Activated CD8-positive, alpha-beta memory T cell treated with anti-CD3 and anti-CD28 coated beads for 36 hours (primary cell): ENCODE results near the gene SERPINA4. TPM values are rescaled to one million over a fixed set of nuclear protein-coding genes. Genes with fewer than 3 reads are reported as not detected.

Source experiments
- CTCF ChIA-PET: fragments of 350-600 bp; sonication (Branson Sonifier 250); formaldehyde crosslinking; loops from one replicate; lab custom pipeline; 2021; ENCODE audit warnings: antibody characterized with exemption; lab: Charles Lee
- POLR2A ChIA-PET: fragments of 350-600 bp; sonication (Branson Sonifier 250); formaldehyde crosslinking; loops from one replicate; lab custom pipeline; 2021; ENCODE audit warnings: antibody characterized with exemption; lab: Charles Lee
- total RNA-seq, 2 experiments: library from RNA; stranded (reverse); gene quantifications; one replicate each; pipeline ENCODE4 v1.2.3, GENCODE V29; 2021

SERPINA4 gene
- total RNA-seq, 2 experiments from 2014 or later: not detected

- POLR2A ChIA-PET: no interaction called here
- CTCF ChIA-PET: no interaction called here
These were observed 22.3 kb downstream of the SERPINA4 start for GRCh38 chr14:94583557-94583956.

DNA sequence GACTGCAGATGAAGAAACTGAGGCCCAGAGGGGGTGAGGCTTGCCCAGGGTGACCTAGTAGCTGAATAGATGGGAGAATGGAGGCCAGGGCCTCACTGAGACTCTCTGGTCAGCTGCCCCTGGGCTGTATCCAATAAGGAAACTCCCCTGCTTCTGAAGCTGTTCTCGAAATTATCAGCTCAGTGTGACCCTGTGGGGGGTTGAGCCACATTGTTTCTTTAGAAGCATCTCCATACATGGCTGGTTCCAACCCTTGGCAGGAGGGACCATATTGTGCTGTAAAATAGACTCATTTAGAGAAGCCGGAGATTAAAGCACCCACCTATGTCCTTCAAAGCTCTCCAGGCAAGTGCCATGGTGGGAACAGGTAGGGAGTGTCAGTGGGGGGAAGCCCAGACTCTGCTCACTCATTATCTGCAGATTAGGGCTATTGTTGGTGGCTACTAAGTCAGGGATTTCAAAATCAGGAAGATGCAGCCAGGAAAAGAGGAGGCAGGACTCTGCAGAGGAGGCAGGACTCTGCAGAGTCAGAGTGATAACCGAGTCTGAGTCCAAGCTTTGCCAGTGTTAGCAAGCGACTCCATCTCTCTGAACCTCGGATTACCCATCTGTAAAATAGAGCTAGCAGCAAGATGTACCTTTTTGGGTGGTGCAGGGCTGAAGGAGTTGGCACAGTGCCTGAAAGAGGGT is 23.5 kb downstream of the SERPINA4 start:
- CTCF ChIA-PET: no interaction called here
- POLR2A ChIA-PET: no interaction called here

DNA sequence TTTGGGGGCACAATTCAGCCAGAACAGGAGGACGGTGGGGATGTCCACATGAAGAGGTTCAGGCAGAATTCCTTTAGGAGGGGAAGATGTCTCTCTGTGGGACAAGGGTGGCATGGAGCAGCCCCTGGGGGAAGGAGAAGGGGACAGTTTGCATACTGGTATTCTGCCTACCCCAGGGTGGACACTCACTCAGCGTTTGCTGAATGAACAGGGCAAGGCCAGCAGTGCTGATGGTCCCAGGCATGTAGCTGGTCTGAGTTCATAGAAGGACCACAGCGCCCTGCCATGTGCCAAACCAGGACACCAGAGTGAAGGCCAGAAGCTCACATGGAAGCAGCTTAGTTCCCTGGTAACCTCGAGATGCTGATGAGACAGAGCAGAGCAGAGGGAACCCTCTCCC is 25.4 kb downstream of the SERPINA4 start:
- CTCF ChIA-PET: no interaction called here
- POLR2A ChIA-PET: interaction anchor here (0.5 kb wide), 1 partner anchor 12 kb away, joined by 8 read pairs; no protein-coding TSS in a partner anchor

DNA sequence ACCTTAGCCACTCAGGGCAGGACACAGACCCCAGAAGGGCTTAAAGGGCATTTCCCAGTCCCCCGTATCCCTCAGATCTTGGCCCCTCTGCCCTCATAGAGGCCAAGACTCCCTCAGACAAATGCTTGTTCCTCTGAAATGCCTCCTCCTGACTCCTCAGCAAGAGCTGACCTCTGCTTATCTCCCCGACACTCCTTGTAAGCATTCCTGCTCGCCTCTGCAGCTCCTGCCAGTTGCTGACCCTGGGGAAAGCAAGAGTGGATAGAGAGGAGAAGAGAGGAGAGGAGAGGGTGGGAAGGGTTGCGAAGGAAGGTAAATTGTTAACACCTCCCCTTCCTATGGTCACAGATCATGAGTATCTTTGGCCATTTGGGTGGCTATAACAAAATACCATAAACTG is 27.1 kb downstream of the SERPINA4 start:
- CTCF ChIA-PET: no interaction called here
- POLR2A ChIA-PET: no interaction called here

- CTCF ChIA-PET: no interaction called here
- POLR2A ChIA-PET: no interaction called here
These were observed 29.8 kb downstream of the SERPINA4 start for GRCh38 chr14:94591073-94591472.

DNA sequence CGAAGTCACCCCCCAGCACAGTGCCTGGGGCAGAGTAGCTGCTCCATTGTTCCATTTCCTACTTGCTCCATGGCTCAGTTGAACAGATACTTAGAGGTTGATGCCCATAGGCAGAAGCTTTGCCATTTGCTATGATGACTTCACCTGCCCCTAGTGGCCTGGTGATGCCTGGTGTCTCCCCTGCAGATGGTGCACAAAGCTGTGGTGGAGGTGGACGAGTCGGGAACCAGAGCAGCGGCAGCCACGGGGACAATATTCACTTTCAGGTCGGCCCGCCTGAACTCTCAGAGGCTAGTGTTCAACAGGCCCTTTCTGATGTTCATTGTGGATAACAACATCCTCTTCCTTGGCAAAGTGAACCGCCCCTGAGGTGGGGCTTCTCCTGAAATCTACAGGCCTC is 30.6 kb downstream of the SERPINA4 start:
- CTCF ChIA-PET: no interaction called here

DNA sequence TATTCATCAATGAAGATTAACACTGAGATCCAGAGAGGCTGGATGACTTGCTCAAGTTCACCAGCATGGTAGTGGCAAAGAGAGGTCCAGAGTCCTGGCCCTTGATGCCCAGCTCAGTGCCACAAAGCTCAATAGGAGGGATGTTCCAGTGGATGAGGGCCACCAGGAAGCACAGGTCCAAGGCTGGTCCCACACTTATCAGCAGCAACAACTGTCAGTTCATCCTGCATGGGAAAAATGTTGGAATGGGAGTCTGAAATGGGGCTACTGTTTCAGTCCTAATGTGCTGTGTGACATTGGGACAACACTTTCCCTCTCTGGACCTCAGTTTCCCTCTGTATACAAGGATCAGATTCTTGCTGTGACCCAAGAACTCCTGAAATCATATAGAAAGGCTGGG is 31.2 kb downstream of the SERPINA4 start:
- ChIA-PET CTCF (no interaction called here), POLR2A (no interaction called here)

More for the DNA sequence above, 30.6 kb downstream of the SERPINA4 start:
- POLR2A ChIA-PET: no interaction called here

DNA sequence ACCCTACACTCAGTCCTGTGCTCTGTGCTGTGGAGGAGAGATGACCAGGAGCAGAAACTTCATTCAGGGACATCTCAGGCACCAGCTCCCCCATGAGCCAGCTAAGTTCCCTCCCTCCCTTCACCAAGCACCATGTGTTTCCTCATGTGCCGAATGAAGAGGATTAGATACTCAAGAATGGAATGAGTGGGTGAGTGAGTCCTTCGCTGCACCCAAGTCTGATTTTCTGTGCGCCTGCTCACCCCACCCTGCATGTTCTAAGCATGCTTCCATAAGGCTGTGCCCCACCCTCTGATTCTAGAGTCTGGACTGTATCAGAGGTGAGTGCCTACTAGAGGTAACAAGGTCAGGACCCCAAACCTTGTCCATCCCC is 32.1 kb downstream of the SERPINA4 start:
- ChIA-PET CTCF (no interaction called here), POLR2A (no interaction called here)

GRCh38 chr14:94593749-94594431 is 32.6 kb downstream of the SERPINA4 start:
- ChIA-PET CTCF (no interaction called here), POLR2A (no interaction called here)

DNA sequence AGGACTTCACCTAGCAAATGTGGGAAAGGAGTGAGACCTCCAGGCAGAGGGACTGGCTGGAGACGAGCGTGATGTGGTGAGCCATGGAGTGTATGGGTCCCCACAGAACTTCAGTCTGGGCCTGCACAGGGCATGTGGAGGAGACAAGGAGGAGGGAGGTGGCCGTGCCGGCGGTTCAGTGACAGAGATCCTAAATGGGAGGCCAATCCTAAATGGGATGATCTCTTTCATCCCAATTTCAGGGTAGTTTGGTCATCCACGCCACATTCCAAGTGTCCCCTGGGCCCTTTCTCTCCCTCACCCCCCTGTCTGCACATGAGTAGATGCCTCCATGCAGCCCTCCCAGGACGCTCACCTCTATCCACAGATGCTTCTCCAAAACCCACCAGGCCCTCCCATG is 33.2 kb downstream of the SERPINA4 start:
- ChIA-PET POLR2A (no interaction called here), CTCF (no interaction called here)

- CTCF ChIA-PET: no interaction called here
- POLR2A ChIA-PET: no interaction called here
These were observed 34.7 kb downstream of the SERPINA4 start for GRCh38 chr14:94595912-94596311.

GRCh38 chr14:94596361-94596760 is 35.1 kb downstream of the SERPINA4 start:
- ChIA-PET CTCF (no interaction called here), POLR2A (no interaction called here)

DNA sequence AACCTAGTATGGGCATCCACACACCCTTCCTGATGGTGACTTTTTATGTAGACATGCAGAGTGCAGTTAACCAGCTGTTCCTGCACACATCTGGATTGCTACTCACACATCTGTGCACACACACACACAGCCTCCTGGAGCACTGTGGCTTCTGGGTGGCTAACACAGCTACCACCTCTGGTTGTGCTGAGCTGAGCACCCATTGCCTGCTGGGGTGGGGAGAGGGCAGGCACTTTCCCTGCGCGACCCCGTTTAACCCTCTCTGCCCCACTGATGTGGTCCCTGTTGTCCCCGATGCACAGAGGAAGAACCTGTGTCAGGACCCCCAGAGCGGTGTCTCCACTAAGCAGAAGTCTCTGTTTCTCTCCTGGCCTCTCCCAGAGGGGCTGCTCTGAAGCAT is 36.5 kb downstream of the SERPINA4 start:
- ChIA-PET CTCF (no interaction called here), POLR2A (no interaction called here)

DNA sequence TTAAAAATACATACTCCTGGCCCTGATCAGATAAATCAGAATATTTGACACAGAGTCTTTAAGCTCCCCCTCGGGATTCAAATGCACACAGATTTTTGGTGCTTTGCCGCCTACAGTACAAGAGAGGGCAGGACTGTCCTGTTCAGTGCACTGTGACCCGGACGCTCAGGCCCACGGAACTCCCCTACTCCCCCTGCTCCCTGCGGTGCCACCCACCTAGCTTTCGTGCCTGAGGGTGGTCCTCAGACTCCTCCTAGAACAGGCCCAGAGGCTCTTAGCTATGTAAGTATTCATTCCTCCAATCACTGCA is 37.2 kb downstream of the SERPINA4 start:
- POLR2A ChIA-PET: interaction anchor here (0.7 kb wide), 1 partner anchor 12 kb away, joined by 8 read pairs; no protein-coding TSS in a partner anchor
- CTCF ChIA-PET: no interaction called here

DNA sequence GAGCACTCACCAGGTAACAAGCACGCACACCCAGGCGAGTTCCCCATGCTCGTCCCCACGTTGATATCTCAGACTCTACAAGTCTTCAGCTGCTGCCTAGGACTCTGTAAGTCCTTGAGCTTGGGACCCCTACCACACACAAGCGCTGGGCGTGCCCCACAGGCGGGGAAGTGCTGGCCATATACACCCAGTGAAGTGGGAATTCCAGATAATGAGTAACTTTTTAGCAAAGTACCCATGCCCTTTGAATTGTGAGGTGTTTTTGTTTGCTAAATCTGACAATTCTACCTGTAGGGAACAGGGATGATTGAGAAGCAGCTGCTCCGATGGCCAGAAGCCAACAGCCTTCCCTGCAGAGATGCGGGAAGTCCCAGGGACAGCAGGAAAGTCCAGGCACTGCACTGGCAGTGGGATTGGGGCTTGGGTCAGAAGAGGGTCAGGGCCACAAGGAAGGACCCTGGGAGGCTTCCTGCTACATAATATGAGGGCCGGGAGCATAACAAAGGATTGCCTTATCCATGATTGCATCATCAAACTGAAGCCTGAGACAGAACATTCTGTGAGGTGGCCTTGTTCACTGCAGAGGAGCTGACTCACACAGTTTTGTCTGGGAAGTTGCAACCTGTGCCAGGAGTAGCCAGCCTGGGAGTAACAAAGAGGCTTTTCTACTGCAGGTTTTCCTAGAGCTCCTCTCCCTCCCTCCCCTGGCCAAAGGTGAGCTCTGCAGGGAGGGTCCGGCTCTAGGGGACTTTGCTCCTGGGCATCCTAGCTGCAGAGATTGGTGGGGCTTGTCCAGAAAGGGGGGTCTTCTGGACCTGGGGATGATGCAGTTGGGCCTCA is 37.8 kb downstream of the SERPINA4 start:
- ChIA-PET POLR2A (interaction anchor here (0.7 kb wide), 1 partner anchor 12 kb away, joined by 8 read pairs; no protein-coding TSS in a partner anchor), CTCF (no interaction called here)

DNA sequence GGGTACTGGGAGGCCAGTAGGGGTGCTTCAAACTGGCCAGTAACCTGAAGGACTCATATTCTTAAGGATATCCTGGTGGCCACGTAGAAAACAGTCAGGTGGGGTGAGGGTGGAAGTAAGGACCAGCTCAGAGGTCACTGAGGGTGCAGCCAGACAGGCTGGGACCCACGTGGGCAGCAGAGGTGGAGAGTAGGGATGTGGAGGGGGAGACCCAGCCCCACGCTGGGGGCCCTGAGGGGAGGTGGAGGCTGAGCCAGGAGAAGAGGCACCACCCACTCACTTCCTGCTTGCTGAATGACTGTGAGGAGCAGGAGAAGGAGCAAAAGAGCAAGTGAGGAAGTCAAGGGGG is 38.4 kb downstream of the SERPINA4 start:
- CTCF ChIA-PET: no interaction called here
- POLR2A ChIA-PET: no interaction called here

GRCh38 chr14:94600148-94600545 is 38.9 kb downstream of the SERPINA4 start:
- ChIA-PET POLR2A (no interaction called here), CTCF (no interaction called here)

DNA sequence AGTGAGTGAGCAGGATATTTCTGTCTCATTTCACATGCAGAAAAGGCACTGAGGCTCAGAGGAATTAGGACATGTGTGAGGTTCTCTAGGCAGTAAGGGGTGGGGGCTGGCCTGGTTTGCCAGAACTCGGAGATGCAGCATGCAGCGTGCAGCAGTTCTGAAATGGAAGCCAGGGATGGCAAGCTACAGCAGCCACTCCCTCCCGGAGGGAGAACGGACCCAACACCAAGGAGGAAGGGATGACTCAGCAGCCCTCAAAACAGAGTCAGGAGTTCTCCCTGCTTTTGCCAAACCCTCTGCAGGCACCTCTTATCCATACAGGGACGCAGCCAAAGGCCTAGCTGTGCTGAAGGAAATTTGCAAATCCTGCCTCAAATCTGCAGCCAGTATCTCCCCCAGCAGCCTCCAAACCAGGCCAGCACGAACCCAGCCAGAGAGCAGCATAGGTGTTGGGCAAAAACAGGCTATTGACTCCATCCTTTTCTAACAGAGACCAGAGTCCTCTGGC is 40.7 kb downstream of the SERPINA4 start:
- POLR2A ChIA-PET: no interaction called here
- CTCF ChIA-PET: no interaction called here

DNA sequence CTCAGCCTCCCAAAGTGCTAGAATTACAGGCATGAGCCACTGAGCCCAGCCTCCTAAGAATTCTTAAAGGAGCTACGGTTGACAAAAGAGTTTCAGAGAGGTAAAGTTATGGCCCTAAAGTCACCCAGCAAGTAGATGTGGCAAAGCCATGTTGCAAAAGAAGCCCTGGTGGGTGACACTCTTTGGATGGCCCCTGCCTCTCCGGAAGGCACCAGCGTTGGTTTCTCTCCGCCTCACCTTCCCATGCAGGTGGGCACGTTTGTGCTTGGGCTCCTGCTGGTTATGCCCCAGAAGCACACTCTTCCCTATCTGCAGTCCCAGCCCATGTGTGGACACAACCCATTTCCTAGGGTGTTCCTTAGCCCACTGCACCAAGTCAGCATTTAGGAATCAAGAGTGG is 41.5 kb downstream of the SERPINA4 start:
- ChIA-PET POLR2A (no interaction called here), CTCF (no interaction called here)

- ChIA-PET CTCF (no interaction called here), POLR2A (no interaction called here)
These were observed 44.1 kb downstream of the SERPINA4 start for GRCh38 chr14:94605361-94605760.
